ENCODE measurements around the gene DOHH. TPM values are rescaled to one million over a fixed set of nuclear protein-coding genes. Genes with fewer than 3 reads are reported as not detected.

DOHH gene
- total RNA-seq, 1 donor from 2014 or later: 10.1 TPM

DNA sequence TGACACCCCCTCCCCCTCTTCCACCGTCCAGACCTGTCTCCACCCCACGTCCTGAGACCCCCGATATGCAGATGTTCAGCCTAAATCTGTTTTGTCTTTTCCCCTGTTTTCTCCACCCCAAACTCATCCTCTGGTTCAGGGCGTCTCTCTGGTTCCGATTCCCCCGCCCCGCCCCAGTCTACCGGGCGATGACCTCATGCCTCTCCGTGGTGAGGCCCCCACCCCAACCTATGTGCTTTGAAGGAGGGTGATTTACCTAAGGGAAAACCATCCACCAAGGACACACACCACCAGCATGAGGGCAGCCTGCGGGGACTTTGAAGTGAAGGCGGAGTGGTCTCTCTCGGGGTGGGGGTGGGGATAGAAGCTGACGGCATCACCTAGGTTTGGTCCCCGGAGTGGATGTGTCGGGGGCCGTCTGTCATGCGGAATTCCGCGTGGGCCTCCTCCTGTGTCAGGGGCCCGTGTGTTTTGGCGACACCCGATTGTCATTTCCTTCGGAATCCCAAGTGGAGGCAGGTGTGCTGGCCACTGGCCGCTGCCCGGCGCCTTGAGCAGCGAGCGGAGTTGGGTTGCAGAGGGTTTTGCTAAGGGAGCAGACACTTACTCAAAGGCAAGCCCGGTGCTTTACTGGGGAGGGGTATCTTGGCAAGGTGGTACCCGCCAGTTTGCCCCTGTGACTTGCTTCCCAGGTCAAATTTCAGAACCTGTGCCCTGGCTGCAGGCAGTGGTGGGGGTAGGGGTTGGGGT is 7.1 kb upstream of the DOHH start:
- no peaks in the 10 kb centered on the region for H3K36me3 Mint-ChIP-seq (ENCODE audit: low read depth)
- DNase-seq (ENCODE audit: low spot score): no peak
- H3K27me3 Mint-ChIP-seq (ENCODE audit: low read depth): no peaks in the 10 kb centered on the region
- H3K4me3 Mint-ChIP-seq (ENCODE audit: unreplicated experiment): peak overlapping the region; percentile 90
- TF ChIP-seq, protein P1, sequence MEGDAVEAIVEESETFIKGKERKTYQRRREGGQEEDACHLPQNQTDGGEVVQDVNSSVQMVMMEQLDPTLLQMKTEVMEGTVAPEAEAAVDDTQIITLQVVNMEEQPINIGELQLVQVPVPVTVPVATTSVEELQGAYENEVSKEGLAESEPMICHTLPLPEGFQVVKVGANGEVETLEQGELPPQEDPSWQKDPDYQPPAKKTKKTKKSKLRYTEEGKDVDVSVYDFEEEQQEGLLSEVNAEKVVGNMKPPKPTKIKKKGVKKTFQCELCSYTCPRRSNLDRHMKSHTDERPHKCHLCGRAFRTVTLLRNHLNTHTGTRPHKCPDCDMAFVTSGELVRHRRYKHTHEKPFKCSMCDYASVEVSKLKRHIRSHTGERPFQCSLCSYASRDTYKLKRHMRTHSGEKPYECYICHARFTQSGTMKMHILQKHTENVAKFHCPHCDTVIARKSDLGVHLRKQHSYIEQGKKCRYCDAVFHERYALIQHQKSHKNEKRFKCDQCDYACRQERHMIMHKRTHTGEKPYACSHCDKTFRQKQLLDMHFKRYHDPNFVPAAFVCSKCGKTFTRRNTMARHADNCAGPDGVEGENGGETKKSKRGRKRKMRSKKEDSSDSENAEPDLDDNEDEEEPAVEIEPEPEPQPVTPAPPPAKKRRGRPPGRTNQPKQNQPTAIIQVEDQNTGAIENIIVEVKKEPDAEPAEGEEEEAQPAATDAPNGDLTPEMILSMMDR (IDR thresholded peaks at IDR 0.05): no peak
- peaks cover 35% of the 10 kb centered on the region for H3K4me1 Mint-ChIP-seq (ENCODE audit: low read depth)
- H3K9me3 Mint-ChIP-seq (ENCODE audit: low read depth): no peaks in the 10 kb centered on the region
- peak overlapping the region; percentile 93 for H3K27ac Mint-ChIP-seq (ENCODE audit: unreplicated experiment)

DNA sequence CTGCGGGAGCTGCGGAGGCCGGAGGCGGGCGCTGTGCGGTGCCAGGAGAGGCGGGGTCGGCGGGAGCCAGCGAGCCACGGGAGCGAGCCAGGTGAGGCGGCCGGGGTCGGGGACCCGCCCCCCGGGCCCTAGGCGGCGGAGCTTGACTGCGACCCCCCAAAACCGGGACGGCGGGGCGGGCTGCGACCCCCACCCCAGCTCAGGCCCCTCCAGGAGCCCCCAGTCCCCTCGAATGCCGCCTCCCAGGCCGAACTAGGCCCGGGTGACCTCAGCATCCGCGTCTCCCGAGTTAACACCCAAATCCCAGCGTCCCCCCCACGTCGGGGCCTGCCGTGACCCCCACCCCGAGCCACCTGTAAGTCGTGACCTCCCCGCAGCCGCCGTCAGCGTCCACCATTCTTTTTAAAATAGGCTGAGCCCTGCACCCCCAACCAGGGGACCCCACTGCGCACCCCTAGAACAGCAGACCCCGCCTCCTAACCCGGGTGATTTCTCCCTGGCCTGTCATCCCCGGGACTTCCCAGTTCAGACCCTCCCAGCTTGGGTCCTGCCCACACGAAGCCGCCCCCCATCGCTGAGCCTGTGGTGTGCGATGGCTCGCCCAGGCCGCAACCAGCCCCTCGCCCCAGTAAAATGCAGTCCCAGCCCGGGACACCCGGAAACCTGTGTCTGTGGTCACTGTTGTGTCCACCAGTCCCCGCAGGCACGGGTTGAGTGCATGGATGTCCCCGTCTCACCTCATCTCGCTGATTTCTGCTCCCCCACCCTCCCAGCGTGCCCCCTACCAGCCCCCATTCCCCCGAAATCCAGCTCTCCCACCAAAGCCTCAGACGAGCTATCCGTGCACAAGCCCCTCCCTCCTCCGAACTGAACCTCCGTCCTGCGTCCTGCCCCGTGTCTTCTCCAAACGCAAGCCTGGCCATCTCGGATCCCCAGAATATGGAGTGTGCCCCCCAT is 6.2 kb upstream of the DOHH start:
- peak overlapping the region; percentile 93 for H3K27ac Mint-ChIP-seq (ENCODE audit: unreplicated experiment)
- peak overlapping the region; percentile 90 for H3K4me3 Mint-ChIP-seq (ENCODE audit: unreplicated experiment)
- no peaks in the 10 kb centered on the region for H3K27me3 Mint-ChIP-seq (ENCODE audit: low read depth)
- DNase-seq (ENCODE audit: low spot score): no peak
- TF ChIP-seq, protein P1 (IDR thresholded peaks at IDR 0.05): no peak
- H3K4me1 Mint-ChIP-seq (ENCODE audit: low read depth): peaks cover 33% of the 10 kb centered on the region
- no peaks in the 10 kb centered on the region for H3K9me3 Mint-ChIP-seq (ENCODE audit: low read depth)
- H3K36me3 Mint-ChIP-seq (ENCODE audit: low read depth): no peaks in the 10 kb centered on the region

DNA sequence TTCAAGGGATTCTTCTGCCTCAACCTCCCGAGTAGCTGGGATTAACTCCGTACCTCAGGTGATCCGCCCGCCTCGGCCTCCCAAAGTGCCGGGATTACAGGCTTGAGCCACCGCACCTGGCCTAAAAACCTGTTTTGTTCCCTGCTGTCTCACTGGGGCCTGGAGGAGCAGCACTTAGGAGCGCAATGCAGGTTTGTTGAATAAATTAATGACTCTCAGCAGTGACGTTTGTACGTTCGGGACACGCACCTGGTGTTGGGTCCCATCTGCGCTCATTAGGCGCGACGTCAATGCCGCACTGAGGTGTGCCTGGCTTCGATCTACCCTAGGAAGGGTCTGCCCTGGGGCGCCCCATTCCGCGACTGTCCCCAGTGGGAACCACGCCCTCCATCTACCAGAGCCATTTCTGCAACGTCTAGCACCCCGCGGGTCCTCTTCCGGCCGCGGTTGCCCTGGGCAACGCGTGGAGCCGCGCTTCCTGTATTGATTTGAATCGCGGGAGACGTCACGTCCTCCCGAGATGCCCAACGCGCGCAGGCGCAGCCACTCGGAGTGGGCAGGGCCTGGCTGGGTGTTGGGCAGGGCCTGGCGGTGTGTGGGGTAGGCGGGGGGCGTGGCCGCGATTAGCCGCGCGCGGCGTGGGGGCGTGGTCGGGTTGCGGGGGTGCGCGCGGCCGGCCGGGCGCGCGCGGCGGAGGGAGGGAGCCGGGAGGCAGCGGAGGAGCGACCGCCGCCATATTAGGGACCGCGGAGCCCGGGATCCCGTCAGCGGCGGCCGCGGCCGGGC is 5.3 kb upstream of the DOHH start, which contains the start of gene FZR1:
Gene FZR1 (plus strand): TSS at position 714 of the 786 bp plus-strand sequence. CDS start 16,679 bp downstream, outside the sequence.
- DNase-seq (ENCODE audit: low spot score): peak; percentile 100
- TF ChIP-seq, protein P1 (IDR thresholded peaks at IDR 0.05): peak; percentile 27
- Mint-ChIP-seq H3K4me3 (ENCODE audit: unreplicated experiment) (peak within 1 kb of the TSS; percentile 91), H3K9me3 (ENCODE audit: low read depth) (no peaks in the 10 kb centered on the region), H3K27ac (ENCODE audit: unreplicated experiment) (peak within 1 kb of the TSS; percentile 98), H3K27me3 (ENCODE audit: low read depth) (no peaks in the 10 kb centered on the region), H3K36me3 (ENCODE audit: low read depth) (no peaks in the 10 kb centered on the region), H3K4me1 (ENCODE audit: low read depth) (peaks cover 37% of the 10 kb centered on the region)

DNA sequence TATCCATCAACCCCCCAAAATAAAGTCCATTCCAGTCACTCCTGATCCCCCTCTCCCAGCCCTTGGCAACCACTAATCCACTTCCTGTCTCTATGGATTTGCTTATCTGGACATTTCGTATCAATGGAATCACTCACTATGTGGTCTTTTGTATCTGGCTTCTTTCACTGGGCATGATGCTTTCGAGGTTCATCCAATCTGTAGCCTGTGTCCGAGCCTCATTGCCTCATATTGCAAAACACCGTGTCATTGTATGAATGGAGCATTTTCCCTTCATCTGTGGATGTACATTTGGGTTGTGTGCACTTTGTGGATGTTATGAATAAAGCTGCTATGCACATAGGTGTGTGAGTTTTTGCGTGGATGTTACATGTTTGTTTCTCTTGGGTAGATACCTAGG is 4.3 kb upstream of the DOHH start:
- TF ChIP-seq, protein P1 (IDR thresholded peaks at IDR 0.05): no peak
- H3K36me3 Mint-ChIP-seq (ENCODE audit: low read depth): no peaks in the 10 kb centered on the region
- no peak overlapping the region for H3K27ac Mint-ChIP-seq (ENCODE audit: unreplicated experiment)
- peaks cover 38% of the 10 kb centered on the region for H3K4me1 Mint-ChIP-seq (ENCODE audit: low read depth)
- peak overlapping the region; percentile 91 for H3K4me3 Mint-ChIP-seq (ENCODE audit: unreplicated experiment)
- no peaks in the 10 kb centered on the region for H3K9me3 Mint-ChIP-seq (ENCODE audit: low read depth)
- H3K27me3 Mint-ChIP-seq (ENCODE audit: low read depth): no peaks in the 10 kb centered on the region
- DNase-seq (ENCODE audit: low spot score): no peak

Measured in chondrocyte (in vitro differentiated cells).